Naive B cell (primary cell): ENCODE data around the gene FSCN2. TPM values are rescaled to one million over a fixed set of nuclear protein-coding genes. Genes with fewer than 3 reads are reported as not detected.
A peak's percentile ranks its signal among the peaks of the same experiment; 100 is the strongest.

Source experiments
- ATAC-seq, 2 donors: fragments of 150-1000 bp; cut with Tn5 transposase; 2 replicates each; pipeline ENCODE4 v1.10.0; 2021; ENCODE audit warnings: low read depth in 2 of 2, mild to moderate bottlenecking in 2 of 2, moderate library complexity in 2 of 2
- DNase-seq: peaks from one replicate; pipeline ENCODE4 v3.0.0; 2022
- H3K27ac Mint-ChIP-seq, 6 donors: one replicate each; pipeline ENCODE4 v1.8.0; 2020 to 2022; ENCODE audit warnings: mild to moderate bottlenecking in 6 of 6, mixed read lengths in 6 of 6, moderate library complexity in 5 of 6, inconsistent platforms in 2 of 6
- H3K27me3 Mint-ChIP-seq, 3 donors: one replicate each; pipeline ENCODE4 v1.8.0; 2021 to 2022; ENCODE audit warnings: mixed read lengths in 3 of 3, mild to moderate bottlenecking in 1 of 3
- H3K36me3 Mint-ChIP-seq, 2 donors: one replicate each; pipeline ENCODE4 v1.8.0; 2020 to 2022; ENCODE audit warnings: mixed read lengths in 2 of 2, inconsistent platforms in 1 of 2, mild to moderate bottlenecking in 1 of 2
- H3K4me1 Mint-ChIP-seq, 3 donors: one replicate each; pipeline ENCODE4 v1.8.0; 2020 to 2022; ENCODE audit warnings: mixed read lengths in 3 of 3, inconsistent platforms in 1 of 3, mild to moderate bottlenecking in 1 of 3, moderate library complexity in 1 of 3
- H3K4me3 Mint-ChIP-seq, 8 donors: one replicate each; pipeline ENCODE4 v1.8.0; 2020 to 2022; ENCODE audit warnings: mild to moderate bottlenecking in 8 of 8, mixed read lengths in 8 of 8, moderate library complexity in 8 of 8, inconsistent platforms in 2 of 8
- H3K9me3 Mint-ChIP-seq, 7 donors: one replicate each; pipeline ENCODE4 v1.8.0; 2020 to 2022; ENCODE audit warnings: mixed read lengths in 7 of 7, mild to moderate bottlenecking in 5 of 7, inconsistent platforms in 2 of 7, moderate library complexity in 1 of 7
- polyA plus RNA-seq, 6 donors: library from polyadenylated mRNA; unstranded; fragments of 300-500 nt; fragmentation: Illumina TruSeq; gene quantifications; one replicate each; pipeline ENCODE4 v1.2.3, GENCODE V29; 2021; ENCODE audit warnings: low read depth in 6 of 6

The FSCN2 gene, protein sequence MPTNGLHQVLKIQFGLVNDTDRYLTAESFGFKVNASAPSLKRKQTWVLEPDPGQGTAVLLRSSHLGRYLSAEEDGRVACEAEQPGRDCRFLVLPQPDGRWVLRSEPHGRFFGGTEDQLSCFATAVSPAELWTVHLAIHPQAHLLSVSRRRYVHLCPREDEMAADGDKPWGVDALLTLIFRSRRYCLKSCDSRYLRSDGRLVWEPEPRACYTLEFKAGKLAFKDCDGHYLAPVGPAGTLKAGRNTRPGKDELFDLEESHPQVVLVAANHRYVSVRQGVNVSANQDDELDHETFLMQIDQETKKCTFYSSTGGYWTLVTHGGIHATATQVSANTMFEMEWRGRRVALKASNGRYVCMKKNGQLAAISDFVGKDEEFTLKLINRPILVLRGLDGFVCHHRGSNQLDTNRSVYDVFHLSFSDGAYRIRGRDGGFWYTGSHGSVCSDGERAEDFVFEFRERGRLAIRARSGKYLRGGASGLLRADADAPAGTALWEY
- under 1 TPM in 5 of 6 donors, not detected in 1; 0.17 to 0.59 (median 0.39) TPM for polyA plus RNA-seq

DNA sequence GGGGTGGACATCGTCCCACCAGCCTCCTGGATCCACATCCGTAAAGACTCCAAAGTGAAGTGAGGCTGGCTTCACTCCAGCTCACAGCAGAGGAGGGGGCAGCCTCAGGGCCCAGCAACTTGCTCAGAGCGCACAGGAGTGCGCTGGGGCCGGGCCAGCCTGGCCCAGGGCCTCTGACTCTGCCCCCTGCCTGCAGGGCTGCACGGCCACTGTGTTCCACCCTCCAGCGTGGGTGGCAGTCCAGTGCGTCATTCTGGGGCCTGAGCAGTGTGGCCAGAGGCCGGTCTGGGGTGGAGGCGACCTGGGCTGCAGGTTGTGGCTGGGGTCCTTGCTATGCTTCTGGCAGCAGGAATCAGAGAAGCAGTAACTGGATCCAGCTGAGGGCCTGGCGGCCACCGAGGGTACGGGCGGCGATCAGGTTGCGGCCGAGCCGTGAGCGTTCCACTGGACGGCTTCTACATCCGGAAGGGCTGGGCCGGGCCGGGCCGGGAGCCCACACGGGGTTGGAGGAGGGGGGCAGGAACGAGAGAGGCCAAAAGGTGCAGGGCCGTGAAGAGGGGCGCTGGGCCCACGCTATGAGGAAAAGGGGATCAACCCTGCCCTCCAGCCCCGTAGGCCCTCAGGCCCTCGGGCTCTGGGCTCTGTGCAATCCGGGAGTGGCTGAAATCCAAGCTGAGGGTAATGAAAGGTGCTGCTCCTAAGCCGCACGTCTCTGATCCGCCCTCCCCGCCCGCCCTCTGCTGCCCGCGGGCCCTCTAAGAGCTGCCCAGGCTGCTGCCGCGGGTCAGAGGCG is at the start of gene FSCN2:
TSS of gene FSCN2 (plus strand) at position 787 of the 793 bp plus-strand sequence. CDS start 155 bp downstream, outside the sequence.
- H3K36me3 Mint-ChIP-seq = no peaks in the 10 kb centered on the region
- no peaks in the 10 kb centered on the region for H3K9me3 Mint-ChIP-seq
- H3K27ac Mint-ChIP-seq = no peak within 1 kb of the TSS
- ATAC-seq (no peak), DNase-seq (no peak)
- peaks cover 0 to 9% (median 0%) of the 10 kb centered on the region in 3 donors for H3K27me3 Mint-ChIP-seq
- H3K4me3 Mint-ChIP-seq = no peak within 1 kb of the TSS
- H3K4me1 Mint-ChIP-seq = peaks cover 1 to 6% (median 3%) of the 10 kb centered on the region in 3 donors

DNA sequence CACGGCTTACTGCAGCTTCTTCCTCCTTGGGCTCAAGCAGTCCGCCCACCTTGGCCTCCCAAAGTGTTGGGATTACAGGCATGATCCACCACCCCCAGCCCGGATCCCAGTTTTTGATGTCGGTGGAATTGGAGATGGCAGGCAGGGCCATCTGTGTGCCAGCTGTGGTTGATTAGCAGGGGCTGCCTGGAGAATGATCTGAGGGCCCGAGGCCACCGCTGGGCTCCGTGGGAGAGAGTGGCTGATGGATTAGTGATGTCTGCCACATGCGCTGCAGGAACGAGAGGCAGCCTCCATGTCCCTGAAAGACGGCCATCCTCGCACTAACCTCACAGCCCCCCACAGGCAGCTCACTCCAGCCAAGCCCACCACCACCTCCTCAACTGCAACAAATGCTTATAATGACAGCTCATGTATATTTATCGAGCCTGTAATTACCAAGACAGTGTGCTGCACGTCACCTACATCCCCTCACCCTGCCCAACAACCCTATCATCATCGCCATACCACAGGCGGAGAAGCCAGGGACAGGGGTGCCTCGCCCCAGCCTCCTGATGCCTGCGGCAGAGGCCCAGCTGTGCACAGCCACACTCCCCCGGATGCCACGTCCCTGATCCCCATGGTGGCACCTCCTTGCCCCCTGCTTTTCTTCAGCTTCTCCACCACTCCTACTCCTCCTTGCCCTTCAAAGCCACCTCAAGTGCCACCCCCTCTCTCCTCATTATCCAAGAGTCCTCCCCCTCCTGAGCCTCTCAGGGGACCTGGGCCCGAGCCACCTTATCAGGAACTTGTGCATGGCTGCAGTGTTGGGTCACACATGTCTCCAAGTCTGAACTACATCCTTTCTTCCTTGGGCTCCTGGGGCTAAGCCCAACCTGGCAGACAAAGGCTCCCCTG is 48.8 kb upstream of the FSCN2 start:
- Mint-ChIP-seq H3K4me1 (peaks cover 16 to 29% (median 23%) of the 10 kb centered on the region in 3 donors), H3K4me3 (peak overlapping the region in 3 of 8 donors; percentile 30 to 63 (median 41)), H3K9me3 (peaks cover 0 to 4% (median 0%) of the 10 kb centered on the region in 7 donors), H3K27ac (peak overlapping the region in 1 of 6 donors; percentile 33), H3K36me3 (no peaks in the 10 kb centered on the region), H3K27me3 (peaks cover 0 to 16% (median 14%) of the 10 kb centered on the region in 3 donors)
- DNase-seq = no peak
- no peak for ATAC-seq

DNA sequence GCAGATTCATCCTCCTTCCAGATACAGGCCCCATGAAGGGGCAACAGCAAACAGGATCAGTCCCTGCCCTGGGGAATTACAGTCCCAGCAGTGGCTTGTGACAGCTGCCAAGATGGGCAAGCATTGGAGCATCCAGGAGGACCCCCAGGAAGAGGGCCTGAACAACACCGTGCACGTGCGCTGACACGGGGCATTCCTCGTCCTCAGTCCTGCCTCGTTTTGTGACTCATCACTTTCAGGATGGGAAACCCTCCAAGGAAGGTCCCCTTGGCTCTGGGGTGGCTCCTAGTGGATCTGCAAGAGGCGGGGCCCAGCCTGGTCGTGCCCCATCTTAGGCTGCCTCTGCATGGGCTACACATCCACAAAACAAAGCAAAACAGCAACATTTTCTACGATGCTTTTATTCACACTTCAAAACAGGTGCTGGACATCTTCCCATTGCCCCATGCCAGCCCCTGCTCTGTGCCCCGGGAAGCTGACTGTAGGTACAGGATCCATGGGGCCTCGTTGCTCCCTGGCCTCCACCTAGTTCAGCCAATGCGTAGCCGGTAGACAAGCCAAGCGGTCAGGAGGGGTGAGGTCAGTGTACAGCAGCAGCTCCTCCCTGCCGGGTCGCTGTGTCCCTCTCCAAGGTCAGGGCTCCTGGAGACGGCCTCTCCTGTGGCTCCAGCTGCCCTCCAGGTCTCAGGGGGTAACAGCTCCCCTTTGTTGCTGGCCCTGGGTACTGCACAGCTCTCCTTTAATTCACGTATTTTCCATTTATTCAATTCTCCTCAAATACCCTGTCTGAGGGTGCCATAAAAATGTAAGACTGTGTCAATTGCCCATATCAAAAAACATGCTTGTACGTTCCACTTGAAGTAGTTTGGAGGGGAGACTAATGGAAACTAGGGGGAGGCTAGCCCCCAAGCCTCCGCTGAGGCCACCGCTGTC is 47.8 kb upstream of the FSCN2 start:
- H3K36me3 Mint-ChIP-seq = no peaks in the 10 kb centered on the region
- DNase-seq (no peak), ATAC-seq (no peak)
- peaks cover 0 to 4% (median 0%) of the 10 kb centered on the region in 7 donors for H3K9me3 Mint-ChIP-seq
- peaks cover 0 to 16% (median 14%) of the 10 kb centered on the region in 3 donors for H3K27me3 Mint-ChIP-seq
- H3K27ac Mint-ChIP-seq = peak overlapping the region in 4 of 6 donors; percentile 56 to 70 (median 62)
- peak overlapping the region; percentile 9 to 69 (median 52) for H3K4me3 Mint-ChIP-seq
- peaks cover 16 to 29% (median 23%) of the 10 kb centered on the region in 3 donors for H3K4me1 Mint-ChIP-seq

DNA sequence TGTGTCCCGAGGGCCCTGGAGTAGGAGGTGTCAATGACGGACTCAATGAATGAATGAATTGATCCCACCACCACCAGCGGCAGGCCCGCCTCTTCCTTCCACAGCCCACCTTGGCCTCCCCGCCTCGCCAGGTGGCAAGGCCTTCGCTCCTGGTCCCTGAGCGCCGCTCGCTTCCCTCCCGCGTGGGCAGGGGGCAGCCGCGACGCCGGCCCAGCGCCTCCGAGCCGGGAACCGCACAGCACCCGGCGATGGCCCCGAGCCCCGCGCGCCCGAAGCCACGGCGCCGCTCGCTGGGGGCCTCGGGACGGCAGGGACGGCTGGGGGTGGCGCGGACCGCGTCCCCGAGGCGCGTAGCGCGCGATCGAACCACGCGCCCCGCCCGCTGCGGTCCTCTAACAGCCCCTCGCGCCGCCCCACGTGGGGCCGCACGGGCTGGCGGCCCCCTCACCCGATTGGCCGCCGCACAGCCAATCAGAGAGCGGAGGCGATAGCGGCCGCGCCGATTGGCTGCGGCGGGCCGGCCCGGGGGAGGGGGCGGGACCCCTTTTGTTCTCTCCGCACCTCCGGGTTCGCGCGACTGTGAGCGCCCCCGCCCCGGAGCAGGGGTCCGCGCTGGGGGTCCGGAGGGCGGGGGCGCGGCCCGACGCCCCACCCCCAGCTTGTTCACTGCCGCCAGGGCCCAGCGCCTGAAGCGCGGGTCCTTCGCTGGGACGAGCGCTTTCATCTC is 46.9 kb upstream of the FSCN2 start:
- peak overlapping the region; percentile 70 to 91 (median 84) for H3K4me3 Mint-ChIP-seq
- peaks cover 20 to 32% (median 28%) of the 10 kb centered on the region in 3 donors for H3K4me1 Mint-ChIP-seq
- H3K9me3 Mint-ChIP-seq = peaks cover 0 to 4% (median 0%) of the 10 kb centered on the region in 7 donors
- ATAC-seq (peak; percentile 49 to 56), DNase-seq (peak; percentile 78)
- H3K27ac Mint-ChIP-seq = peak overlapping the region in 5 of 6 donors; percentile 58 to 99 (median 86)
- H3K27me3 Mint-ChIP-seq = peaks cover 0 to 16% (median 14%) of the 10 kb centered on the region in 3 donors
- no peaks in the 10 kb centered on the region for H3K36me3 Mint-ChIP-seq

DNA sequence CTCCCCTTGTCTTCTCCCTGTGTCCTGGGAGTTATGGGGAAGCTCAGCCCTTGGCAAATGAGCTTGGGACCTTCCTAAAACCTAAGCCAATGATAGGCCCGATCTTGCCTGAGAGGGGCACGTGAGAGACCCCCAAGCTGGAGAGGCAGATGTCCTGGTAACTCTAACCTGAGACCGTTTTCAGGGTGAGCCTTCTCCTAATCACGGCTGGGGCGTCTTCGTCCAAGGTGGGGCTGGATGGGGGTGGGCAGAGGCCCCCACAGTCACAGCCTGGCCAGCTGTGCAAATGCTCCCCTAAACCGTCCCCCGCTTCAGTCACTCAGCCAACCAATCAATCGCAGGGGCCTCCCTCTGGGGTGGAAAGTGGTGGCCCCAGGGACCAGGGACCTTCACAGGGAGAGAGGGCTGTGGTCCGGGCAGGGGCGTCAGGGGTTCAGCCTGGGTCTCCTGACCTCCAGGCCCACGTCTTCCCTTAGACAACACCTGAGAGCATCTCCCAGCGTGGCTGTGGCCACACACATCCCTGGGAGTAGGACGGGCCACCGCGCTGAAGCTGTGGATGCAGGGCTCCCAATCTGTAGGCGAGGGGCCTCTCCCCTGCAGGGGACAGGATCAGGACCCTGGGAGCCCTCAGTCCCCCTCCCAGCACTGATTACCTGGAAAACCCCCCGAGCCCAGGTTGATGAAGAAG is 46.2 kb upstream of the FSCN2 start:
- Mint-ChIP-seq H3K27me3 (peaks cover 0 to 16% (median 14%) of the 10 kb centered on the region in 3 donors), H3K27ac (peak overlapping the region; percentile 86 to 99 (median 96)), H3K4me1 (peaks cover 20 to 34% (median 28%) of the 10 kb centered on the region in 3 donors), H3K9me3 (peaks cover 0 to 1% (median 0%) of the 10 kb centered on the region in 7 donors), H3K36me3 (no peaks in the 10 kb centered on the region), H3K4me3 (peak overlapping the region; percentile 70 to 91 (median 84))
- ATAC-seq (no peak), DNase-seq (peak; percentile 15)

DNA sequence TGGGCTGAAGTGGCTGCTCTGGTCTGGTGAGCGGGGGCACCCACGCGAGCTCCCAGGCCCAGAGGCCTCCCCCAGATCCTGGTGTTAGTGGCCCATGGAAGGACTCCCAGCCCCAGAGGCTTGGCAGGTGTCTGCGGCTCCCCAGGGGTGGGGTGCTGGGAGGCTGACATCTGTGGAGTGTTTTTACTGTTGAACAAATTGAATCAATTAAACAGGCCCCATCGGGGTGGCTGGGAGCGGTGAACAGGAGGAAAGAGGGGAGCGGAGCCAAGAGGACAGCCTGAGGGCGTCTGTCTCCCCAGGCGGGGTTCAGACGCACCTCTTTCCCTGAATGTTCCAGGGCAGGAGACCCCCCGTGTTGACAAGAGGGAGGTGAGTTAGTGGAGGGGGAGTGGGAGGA is 45.5 kb upstream of the FSCN2 start:
- ATAC-seq = no peak
- H3K36me3 Mint-ChIP-seq = no peaks in the 10 kb centered on the region

DNA sequence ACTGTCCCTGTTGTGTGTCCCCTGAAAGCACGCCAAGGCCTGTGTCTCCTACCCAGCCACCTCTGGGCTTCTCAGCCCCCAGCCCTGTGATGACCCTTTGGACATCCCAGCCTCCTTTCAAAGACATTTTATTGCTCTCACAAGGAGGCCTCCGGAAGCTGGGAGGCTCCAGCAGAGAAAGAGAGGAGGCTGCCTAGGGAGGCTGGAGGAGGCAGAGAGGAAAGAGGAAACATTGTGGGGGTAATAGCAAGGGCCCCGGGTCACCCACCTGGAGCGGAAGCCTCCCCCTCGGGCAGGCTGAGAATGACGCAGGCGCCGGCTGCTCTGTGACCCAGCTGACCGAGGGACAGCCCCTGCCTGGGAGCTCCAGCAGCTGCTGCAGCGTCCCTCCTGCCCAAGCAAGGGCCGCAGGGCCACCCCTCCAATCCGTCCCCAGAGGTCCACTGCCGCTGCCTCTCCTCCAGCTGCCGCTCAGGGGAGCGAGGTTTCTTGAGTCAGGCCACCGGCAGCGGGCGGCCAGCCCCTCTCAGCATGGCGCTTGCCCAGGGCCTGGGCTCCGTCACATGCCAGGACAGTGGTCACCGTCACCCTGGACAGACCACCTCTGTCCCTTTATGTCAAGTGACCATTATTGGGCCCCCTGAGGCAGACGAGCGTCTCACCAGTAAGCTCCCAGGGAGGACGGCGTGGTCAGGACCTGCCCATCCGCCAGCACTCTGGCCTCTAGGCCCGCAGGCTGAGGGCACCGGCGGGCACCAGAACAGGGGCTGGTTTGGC is 44.9 kb upstream of the FSCN2 start:
- Mint-ChIP-seq H3K9me3 (peaks cover 0 to 1% (median 0%) of the 10 kb centered on the region in 7 donors), H3K27me3 (peaks cover 0 to 16% (median 8%) of the 10 kb centered on the region in 3 donors), H3K4me3 (peak overlapping the region; percentile 35 to 91 (median 77)), H3K4me1 (peaks cover 20 to 30% (median 28%) of the 10 kb centered on the region in 3 donors), H3K36me3 (no peaks in the 10 kb centered on the region), H3K27ac (peak overlapping the region; percentile 81 to 99 (median 96))
- ATAC-seq (peak; percentile 67 to 72), DNase-seq (peak; percentile 92)

More for the DNA sequence above, 45.5 kb upstream of the FSCN2 start:
- peak overlapping the region; percentile 81 to 99 (median 96) for H3K27ac Mint-ChIP-seq
- H3K27me3 Mint-ChIP-seq = peaks cover 0 to 16% (median 14%) of the 10 kb centered on the region in 3 donors
- peaks cover 20 to 34% (median 28%) of the 10 kb centered on the region in 3 donors for H3K4me1 Mint-ChIP-seq
- no peak for DNase-seq
- H3K4me3 Mint-ChIP-seq = peak overlapping the region; percentile 70 to 91 (median 82)
- peaks cover 0 to 1% (median 0%) of the 10 kb centered on the region in 7 donors for H3K9me3 Mint-ChIP-seq

DNA sequence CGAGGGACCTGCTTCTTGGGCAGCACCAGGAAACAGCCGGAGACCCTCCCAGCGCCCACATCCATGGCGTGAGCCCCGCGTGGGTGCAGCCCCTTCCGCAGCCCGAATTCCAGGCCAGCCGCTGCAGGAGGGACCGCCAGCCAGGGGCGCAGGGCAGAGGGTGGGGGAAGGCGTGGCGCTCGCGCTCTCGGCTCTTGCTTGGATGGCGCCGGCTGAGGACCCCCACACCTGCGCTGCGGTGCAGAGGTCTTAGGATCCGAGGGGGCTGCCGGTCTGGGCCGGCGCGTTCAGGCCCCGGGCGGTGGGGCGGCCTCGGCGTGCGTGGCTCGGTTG is 44.3 kb upstream of the FSCN2 start:
- Mint-ChIP-seq H3K4me3 (peak overlapping the region in 6 of 8 donors; percentile 30 to 91 (median 77)), H3K4me1 (peaks cover 20 to 28% (median 28%) of the 10 kb centered on the region in 3 donors), H3K27me3 (peaks cover 0 to 16% (median 8%) of the 10 kb centered on the region in 3 donors), H3K36me3 (no peaks in the 10 kb centered on the region), H3K27ac (peak overlapping the region in 3 of 6 donors; percentile 81 to 96 (median 86)), H3K9me3 (peaks cover 0 to 1% (median 0%) of the 10 kb centered on the region in 7 donors)
- DNase-seq (no peak), ATAC-seq (no peak)

DNA sequence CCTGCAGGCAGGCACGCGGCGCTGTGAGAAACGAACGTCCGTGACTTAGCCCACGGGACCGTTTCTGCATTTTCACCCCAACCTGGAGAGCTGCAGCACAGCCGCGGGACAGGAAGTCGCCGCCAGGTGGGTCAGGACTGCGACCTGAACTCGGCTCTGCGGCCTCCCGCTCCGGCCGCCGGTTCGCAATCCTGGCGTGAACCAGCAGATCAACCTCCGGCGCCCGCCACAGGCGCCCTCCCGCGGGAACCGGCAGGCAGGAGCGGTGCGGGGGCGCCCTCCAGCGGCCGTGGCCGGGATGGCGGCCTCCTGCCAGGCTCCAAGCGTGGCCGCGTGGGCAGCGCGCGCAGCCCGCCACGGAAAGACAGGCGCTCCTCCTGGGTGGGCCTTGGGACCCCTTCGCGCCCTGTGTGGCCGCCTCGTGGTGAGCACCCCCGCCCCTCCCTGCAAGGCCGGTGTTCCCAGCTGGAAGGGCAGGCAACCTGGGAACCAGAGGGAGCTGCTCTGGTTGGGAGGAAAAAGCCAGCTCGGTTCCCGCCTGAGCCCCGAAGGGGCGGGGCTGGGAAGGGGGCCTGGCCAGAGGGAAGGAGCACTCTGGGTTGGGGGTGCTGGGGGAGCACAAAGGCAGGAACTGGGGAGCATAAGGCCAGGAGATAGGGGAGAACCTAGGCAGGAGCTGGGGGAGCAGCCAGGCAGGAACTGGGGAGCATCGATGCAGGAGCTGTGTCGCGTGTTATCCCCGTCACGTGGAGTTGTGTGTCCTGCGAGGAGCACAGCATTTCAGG is 43.8 kb upstream of the FSCN2 start:
- ATAC-seq (peak; percentile 63 to 67), DNase-seq (peak; percentile 89)
- Mint-ChIP-seq H3K27me3 (peaks cover 0 to 16% (median 7%) of the 10 kb centered on the region in 3 donors), H3K36me3 (no peaks in the 10 kb centered on the region), H3K27ac (peak overlapping the region in 1 of 6 donors; percentile 79), H3K9me3 (peaks cover 0 to 1% (median 0%) of the 10 kb centered on the region in 7 donors), H3K4me3 (peak overlapping the region in 7 of 8 donors; percentile 45 to 84 (median 70)), H3K4me1 (peaks cover 21 to 31% (median 29%) of the 10 kb centered on the region in 3 donors)
